Measurements from ENCODE around the gene SUCO.

Gene SUCO

GRCh38 chr1:172510479-172510878 lies 22.5 kb upstream of the SUCO start:
- no peak for DNase-seq
- no peak overlapping the region for H3K27ac ChIP-seq
- peaks cover 79% of the 10 kb centered on the region for H3K27me3 ChIP-seq (ENCODE audit: insufficient read depth, low read depth, severe bottlenecking)
- no peaks in the 10 kb centered on the region for H3K36me3 ChIP-seq
- TF ChIP-seq CTCF (IDR thresholded peaks at IDR 0.05; ENCODE audit: low read depth, low read length), result no peak
- H3K4me3 ChIP-seq (ENCODE audit: low read depth, low read length), result no peak overlapping the region
- peaks cover 3% of the 10 kb centered on the region for H3K9me3 ChIP-seq (ENCODE audit: severe bottlenecking)

GRCh38 chr1:172512591-172512990 lies 20.4 kb upstream of the SUCO start:
- Histone ChIP-seq H3K4me3 (ENCODE audit: low read depth, low read length) (no peak overlapping the region), H3K27ac (no peak overlapping the region), H3K27me3 (ENCODE audit: insufficient read depth, low read depth, severe bottlenecking) (peaks cover 63% of the 10 kb centered on the region), H3K36me3 (no peaks in the 10 kb centered on the region), H3K9me3 (ENCODE audit: severe bottlenecking) (no peaks in the 10 kb centered on the region)
- DNase-seq, result no peak
- TF ChIP-seq CTCF (IDR thresholded peaks at IDR 0.05; ENCODE audit: low read depth, low read length), result no peak

- no peak for TF ChIP-seq CTCF (IDR thresholded peaks at IDR 0.05; ENCODE audit: low read depth, low read length)
- H3K4me3 ChIP-seq (ENCODE audit: low read depth, low read length), result no peak overlapping the region
- H3K9me3 ChIP-seq (ENCODE audit: severe bottlenecking), result no peaks in the 10 kb centered on the region
- no peaks in the 10 kb centered on the region for H3K36me3 ChIP-seq
- peaks cover 57% of the 10 kb centered on the region for H3K27me3 ChIP-seq (ENCODE audit: insufficient read depth, low read depth, severe bottlenecking)
- H3K27ac ChIP-seq, result no peak overlapping the region
- no peak for DNase-seq
Measured at GRCh38 chr1:172513479-172513878, 19.5 kb upstream of the SUCO start.

- no peak for DNase-seq
- Histone ChIP-seq H3K27ac (no peak overlapping the region), H3K27me3 (ENCODE audit: insufficient read depth, low read depth, severe bottlenecking) (peaks cover 56% of the 10 kb centered on the region), H3K9me3 (ENCODE audit: severe bottlenecking) (no peaks in the 10 kb centered on the region), H3K4me3 (ENCODE audit: low read depth, low read length) (no peak overlapping the region), H3K36me3 (no peaks in the 10 kb centered on the region)
- TF ChIP-seq CTCF (IDR thresholded peaks at IDR 0.05; ENCODE audit: low read depth, low read length), result no peak
Measured at GRCh38 chr1:172514108-172514507, 18.8 kb upstream of the SUCO start.

- no peak for DNase-seq
- Histone ChIP-seq H3K27ac (no peak overlapping the region), H3K36me3 (no peaks in the 10 kb centered on the region), H3K4me3 (ENCODE audit: low read depth, low read length) (no peak overlapping the region), H3K27me3 (ENCODE audit: insufficient read depth, low read depth, severe bottlenecking) (peaks cover 46% of the 10 kb centered on the region), H3K9me3 (ENCODE audit: severe bottlenecking) (no peaks in the 10 kb centered on the region)
- no peak for TF ChIP-seq CTCF (IDR thresholded peaks at IDR 0.05; ENCODE audit: low read depth, low read length)
Measured at GRCh38 chr1:172515436-172515835, 17.5 kb upstream of the SUCO start.

- H3K27ac ChIP-seq, result no peak overlapping the region
- H3K9me3 ChIP-seq (ENCODE audit: severe bottlenecking), result no peaks in the 10 kb centered on the region
- peaks cover 45% of the 10 kb centered on the region for H3K27me3 ChIP-seq (ENCODE audit: insufficient read depth, low read depth, severe bottlenecking)
- H3K36me3 ChIP-seq, result no peaks in the 10 kb centered on the region
- no peak overlapping the region for H3K4me3 ChIP-seq (ENCODE audit: low read depth, low read length)
- DNase-seq, result no peak
- TF ChIP-seq CTCF (IDR thresholded peaks at IDR 0.05; ENCODE audit: low read depth, low read length), result no peak
Measured at GRCh38 chr1:172515927-172516326, 17.0 kb upstream of the SUCO start.

Measured in WERI-Rb-1 (cell line).